Stomach (tissue), 4 donors: ENCODE measurements around the gene SRRM1.

Experiments used
- POLR2A ChIP-seq, 4 donors: fragments of 450-650 bp; IDR thresholded peaks; one replicate each; pipeline ENCODE4 v1.6.1; 2016; ENCODE audit warnings: antibody characterized with exemption in 4 of 4, control low read depth in 2 of 4, mild to moderate bottlenecking in 1 of 4, moderate library complexity in 1 of 4
- TF ChIP-seq, protein P1 (sequence below), 7 experiments: fragments of 450-650 bp in 4 of 7; fragments of 200-600 bp in 3 of 7; sonication (generic) in 3 of 7; IDR thresholded peaks; one replicate each; pipeline ENCODE4 v1.5.1; 2016 to 2019; ENCODE audit warnings: antibody characterized with exemption in 7 of 7, control low read depth in 2 of 7, mild to moderate bottlenecking in 1 of 7

DNA sequence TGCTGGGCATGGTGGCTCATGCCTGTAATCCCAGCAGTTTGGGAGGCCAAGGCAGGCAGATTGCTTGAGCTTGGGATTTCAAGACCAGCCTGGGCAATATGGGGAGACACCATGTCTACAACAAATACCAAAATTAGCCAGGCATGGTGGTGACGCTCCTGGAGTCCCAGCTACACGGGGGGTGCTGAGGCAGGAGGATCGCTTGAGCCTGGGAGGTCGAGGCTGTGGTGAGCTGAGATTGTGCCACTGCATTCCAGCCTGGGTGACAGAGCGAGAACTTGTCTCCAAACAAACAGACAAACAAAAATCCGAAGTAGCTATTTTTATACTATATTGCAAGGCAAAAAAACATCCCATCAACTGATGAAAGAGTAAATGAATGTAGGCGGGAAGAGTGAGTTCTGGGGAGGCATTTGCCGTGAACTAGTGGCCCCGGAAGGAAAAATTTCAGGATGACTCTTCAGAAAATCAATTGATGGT lies 46.7 kb upstream of the SRRM1 start:
- TF ChIP-seq, protein P1, sequence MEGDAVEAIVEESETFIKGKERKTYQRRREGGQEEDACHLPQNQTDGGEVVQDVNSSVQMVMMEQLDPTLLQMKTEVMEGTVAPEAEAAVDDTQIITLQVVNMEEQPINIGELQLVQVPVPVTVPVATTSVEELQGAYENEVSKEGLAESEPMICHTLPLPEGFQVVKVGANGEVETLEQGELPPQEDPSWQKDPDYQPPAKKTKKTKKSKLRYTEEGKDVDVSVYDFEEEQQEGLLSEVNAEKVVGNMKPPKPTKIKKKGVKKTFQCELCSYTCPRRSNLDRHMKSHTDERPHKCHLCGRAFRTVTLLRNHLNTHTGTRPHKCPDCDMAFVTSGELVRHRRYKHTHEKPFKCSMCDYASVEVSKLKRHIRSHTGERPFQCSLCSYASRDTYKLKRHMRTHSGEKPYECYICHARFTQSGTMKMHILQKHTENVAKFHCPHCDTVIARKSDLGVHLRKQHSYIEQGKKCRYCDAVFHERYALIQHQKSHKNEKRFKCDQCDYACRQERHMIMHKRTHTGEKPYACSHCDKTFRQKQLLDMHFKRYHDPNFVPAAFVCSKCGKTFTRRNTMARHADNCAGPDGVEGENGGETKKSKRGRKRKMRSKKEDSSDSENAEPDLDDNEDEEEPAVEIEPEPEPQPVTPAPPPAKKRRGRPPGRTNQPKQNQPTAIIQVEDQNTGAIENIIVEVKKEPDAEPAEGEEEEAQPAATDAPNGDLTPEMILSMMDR (IDR thresholded peaks at IDR 0.05) = no peak
- TF ChIP-seq POLR2A (IDR thresholded peaks at IDR 0.05) = no peak
